DND-41 (cell line): ENCODE measurements around the gene TIGD1.

Source experiments
- ATAC-seq: fragments of 200-7000 bp; cut with Tn5 transposase; 3 replicates; pipeline ENCODE4 v1.9.1; 2021; ENCODE audit warnings: low read depth; ENCODE audit not compliant: insufficient read depth
- DNase-seq: peaks from one replicate; pipeline ENCODE4 v3.0.0-alpha.2; 2020
- H2AFZ ChIP-seq: 2 replicates; pipeline ENCODE4 v1.6.0; 2012; ENCODE audit warnings: low read depth, low read length
- H3K27ac ChIP-seq: 2 replicates; pipeline ENCODE4 v1.5.1; 2012; ENCODE audit warnings: low read length, inconsistent platforms
- H3K27me3 ChIP-seq: fragments of 200-600 bp; sonication (generic); 2 replicates; pipeline ENCODE4 v1.6.0; 2012; ENCODE audit warnings: low read length, mild to moderate bottlenecking, inconsistent platforms; ENCODE audit not compliant: insufficient read depth, poor library complexity
- H3K36me3 ChIP-seq: 2 replicates; pipeline ENCODE4 v1.5.1; 2012; ENCODE audit warnings: low read length, inconsistent platforms; ENCODE audit not compliant: insufficient read depth
- H3K4me1 ChIP-seq: 2 replicates; pipeline ENCODE4 v1.5.1; 2012; ENCODE audit warnings: mild to moderate bottlenecking, low read length; ENCODE audit not compliant: insufficient read depth
- H3K4me2 ChIP-seq: 2 replicates; pipeline ENCODE4 v1.6.0; 2012; ENCODE audit warnings: mild to moderate bottlenecking, moderate library complexity, low read length, inconsistent platforms; ENCODE audit not compliant: insufficient read depth
- H3K4me3 ChIP-seq, 2 experiments: fragments of 200-600 bp in 1 of 2; shearing (Covaris generic) in 1 of 2; 2 replicates each; pipeline ENCODE4 v1.5.1; 2012 to 2016; ENCODE audit warnings: inconsistent platforms in 2 of 2, low read length in 2 of 2, mild to moderate bottlenecking in 2 of 2, low read depth in 1 of 2, moderate library complexity in 1 of 2
- H3K79me2 ChIP-seq: 2 replicates; pipeline ENCODE4 v1.6.0; 2012; ENCODE audit warnings: low read length, inconsistent platforms; ENCODE audit not compliant: insufficient read depth
- H3K9ac ChIP-seq: 2 replicates; pipeline ENCODE4 v1.6.0; 2012; ENCODE audit warnings: low read depth, mild to moderate bottlenecking, inconsistent platforms, low read length, moderate library complexity
- H3K9me3 ChIP-seq: 2 replicates; pipeline ENCODE4 v1.5.1; 2012; ENCODE audit warnings: low read length, moderate library complexity, mild to moderate bottlenecking, inconsistent platforms; ENCODE audit not compliant: insufficient read depth, severe bottlenecking
- H4K20me1 ChIP-seq: 2 replicates; pipeline ENCODE4 v1.6.0; 2012; ENCODE audit warnings: low read length; ENCODE audit not compliant: insufficient read depth
- EZH2 ChIP-seq: IDR thresholded peaks from 3 replicates; pipeline ENCODE4 v1.6.1; 2012; ENCODE audit warnings: borderline replicate concordance, low read depth, mild to moderate bottlenecking, moderate library complexity, low read length, inconsistent platforms; ENCODE audit not compliant: severe bottlenecking
- TF ChIP-seq, protein P1 (sequence below): IDR thresholded peaks from 2 replicates; pipeline ENCODE4 v1.5.1; 2012; ENCODE audit warnings: borderline replicate concordance, low read length, moderate library complexity, mild to moderate bottlenecking; ENCODE audit not compliant: poor library complexity, severe bottlenecking; ENCODE audit errors: extremely low read depth

TIGD1 gene

DNA sequence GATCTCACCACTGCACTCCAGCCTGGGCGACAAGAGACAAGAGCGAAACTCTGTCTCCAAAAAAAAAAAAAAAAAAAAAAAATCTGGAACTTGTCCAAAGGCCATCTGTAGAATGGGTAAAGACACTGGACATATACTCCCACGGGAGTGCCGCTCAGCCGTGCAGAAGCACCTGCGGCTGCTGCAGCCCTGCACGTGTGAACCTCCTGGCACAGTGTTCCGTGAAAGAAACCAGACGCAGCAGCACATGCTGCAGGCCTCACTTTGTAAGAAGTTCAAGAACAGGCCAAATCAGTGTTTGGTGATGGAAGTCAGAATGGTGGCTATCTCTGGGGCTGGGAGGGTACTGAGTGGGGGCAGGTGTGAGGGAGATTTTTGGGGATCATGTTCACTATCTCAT is 17.9 kb downstream of the TIGD1 start:
- Histone ChIP-seq H2AFZ (no peak overlapping the region), H3K27ac (no peak overlapping the region), H3K36me3 (no peaks in the 10 kb centered on the region), H3K4me3 (no peak overlapping the region), H4K20me1 (no peaks in the 10 kb centered on the region), H3K27me3 (no peaks in the 10 kb centered on the region), H3K9ac (no peak overlapping the region), H3K4me2 (no peak overlapping the region), H3K9me3 (peaks cover 2% of the 10 kb centered on the region), H3K4me1 (peaks cover 3% of the 10 kb centered on the region; the same call in 1 of the 2 replicates), H3K79me2 (no peaks in the 10 kb centered on the region)
- no peak for DNase-seq
- TF ChIP-seq, protein P1, sequence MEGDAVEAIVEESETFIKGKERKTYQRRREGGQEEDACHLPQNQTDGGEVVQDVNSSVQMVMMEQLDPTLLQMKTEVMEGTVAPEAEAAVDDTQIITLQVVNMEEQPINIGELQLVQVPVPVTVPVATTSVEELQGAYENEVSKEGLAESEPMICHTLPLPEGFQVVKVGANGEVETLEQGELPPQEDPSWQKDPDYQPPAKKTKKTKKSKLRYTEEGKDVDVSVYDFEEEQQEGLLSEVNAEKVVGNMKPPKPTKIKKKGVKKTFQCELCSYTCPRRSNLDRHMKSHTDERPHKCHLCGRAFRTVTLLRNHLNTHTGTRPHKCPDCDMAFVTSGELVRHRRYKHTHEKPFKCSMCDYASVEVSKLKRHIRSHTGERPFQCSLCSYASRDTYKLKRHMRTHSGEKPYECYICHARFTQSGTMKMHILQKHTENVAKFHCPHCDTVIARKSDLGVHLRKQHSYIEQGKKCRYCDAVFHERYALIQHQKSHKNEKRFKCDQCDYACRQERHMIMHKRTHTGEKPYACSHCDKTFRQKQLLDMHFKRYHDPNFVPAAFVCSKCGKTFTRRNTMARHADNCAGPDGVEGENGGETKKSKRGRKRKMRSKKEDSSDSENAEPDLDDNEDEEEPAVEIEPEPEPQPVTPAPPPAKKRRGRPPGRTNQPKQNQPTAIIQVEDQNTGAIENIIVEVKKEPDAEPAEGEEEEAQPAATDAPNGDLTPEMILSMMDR, result no peak
- TF ChIP-seq EZH2, result no peak
- ATAC-seq, result no peak

DNA sequence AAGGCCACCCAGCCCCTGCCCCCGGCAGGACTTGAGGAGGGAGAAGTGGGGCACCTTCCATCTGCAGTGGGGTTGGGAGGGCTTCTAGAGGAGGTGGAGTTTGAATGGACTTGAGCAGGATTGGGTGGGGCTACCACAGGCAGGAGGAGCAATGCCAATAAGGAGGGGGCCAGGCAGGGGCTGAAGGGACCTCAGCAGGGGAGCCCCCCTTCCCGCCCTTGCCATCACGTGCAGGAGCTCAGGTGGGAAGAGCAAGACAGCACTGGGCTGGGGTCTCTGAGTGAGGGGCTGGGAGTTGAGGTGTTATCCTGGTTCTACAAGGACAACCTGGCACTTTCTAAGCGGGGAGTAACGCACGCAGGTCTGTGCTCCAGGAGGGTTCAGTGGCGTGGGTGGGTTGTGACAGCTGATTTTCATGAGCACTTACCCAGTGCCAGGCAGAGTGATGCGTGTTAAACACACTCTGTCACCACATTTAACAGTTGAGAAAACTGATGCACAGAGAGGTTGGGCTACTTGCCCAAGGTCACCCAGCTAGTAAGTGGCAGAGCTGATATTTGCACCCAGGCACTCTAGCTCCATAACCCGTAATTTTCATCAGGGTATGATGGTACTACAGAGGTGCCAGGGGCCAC is 19.6 kb downstream of the TIGD1 start:
- Histone ChIP-seq H3K9ac (no peak overlapping the region), H3K79me2 (no peaks in the 10 kb centered on the region), H3K27ac (no peak overlapping the region), H3K4me1 (peaks cover 3% of the 10 kb centered on the region; the same call in 1 of the 2 replicates), H3K4me2 (no peak overlapping the region), H2AFZ (no peak overlapping the region), H4K20me1 (no peaks in the 10 kb centered on the region), H3K9me3 (no peaks in the 10 kb centered on the region), H3K4me3 (no peak overlapping the region), H3K36me3 (no peaks in the 10 kb centered on the region), H3K27me3 (no peaks in the 10 kb centered on the region)
- DNase-seq (no peak), ATAC-seq (no peak)
- TF ChIP-seq EZH2, result no peak
- TF ChIP-seq, protein P1, result no peak

DNA sequence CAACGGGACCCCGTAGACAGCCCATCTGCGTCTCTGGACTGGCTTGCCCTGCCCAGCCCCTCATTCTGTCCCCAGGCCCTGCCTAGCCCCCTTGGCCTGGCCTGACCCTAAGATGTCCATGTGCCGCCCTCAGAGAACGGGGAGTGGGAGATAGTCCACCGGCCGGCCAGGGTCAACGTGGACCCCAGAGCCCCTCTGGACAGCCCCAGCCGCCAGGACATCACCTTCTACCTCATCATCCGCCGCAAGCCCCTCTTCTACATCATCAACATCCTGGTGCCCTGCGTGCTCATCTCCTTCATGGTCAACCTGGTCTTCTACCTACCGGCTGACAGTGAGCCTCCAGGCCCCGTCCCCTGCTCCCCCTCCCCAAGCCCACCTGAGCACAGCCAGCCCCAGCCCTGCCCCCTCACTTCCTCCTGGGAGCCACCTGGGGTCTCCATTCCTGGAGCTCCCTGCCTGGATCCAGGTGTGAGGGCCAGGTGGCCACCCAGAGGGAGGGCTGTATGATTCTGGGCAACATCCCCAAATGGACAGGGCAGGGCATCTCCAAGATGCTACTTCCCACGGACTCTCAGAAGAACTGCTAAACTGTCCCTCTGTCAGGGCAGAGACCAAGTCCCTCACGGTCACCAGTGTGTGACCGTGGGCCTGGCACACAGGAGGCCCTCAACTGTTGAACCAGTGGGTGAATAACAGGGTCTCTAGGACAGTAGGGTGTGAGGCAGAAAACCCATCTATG is 20.4 kb downstream of the TIGD1 start:
- TF ChIP-seq, protein P1, result no peak
- no peak for TF ChIP-seq EZH2
- no peak for ATAC-seq
- Histone ChIP-seq H3K36me3 (no peaks in the 10 kb centered on the region), H3K9ac (no peak overlapping the region), H3K79me2 (no peaks in the 10 kb centered on the region), H3K27me3 (no peaks in the 10 kb centered on the region), H3K27ac (no peak overlapping the region), H2AFZ (no peak overlapping the region), H3K4me1 (peaks cover 3% of the 10 kb centered on the region; the same call in 1 of the 2 replicates), H3K4me2 (no peak overlapping the region), H4K20me1 (no peaks in the 10 kb centered on the region), H3K9me3 (no peaks in the 10 kb centered on the region), H3K4me3 (no peak overlapping the region)
- DNase-seq, result no peak
